HG03558 (cell line): ENCODE measurements around the gene MAML2.
"Not testable (repeated sequence)": the region's sequence is repeated elsewhere in the genome, so short reads cannot be mapped to it uniquely, and the experiment has no call there.

Experiments used
- ATAC-seq: cut with Tn5 transposase; IDR thresholded peaks from one replicate; pipeline ENCODE4 v1.9.1; 2021; ENCODE audit warnings: moderate number of reproducible peaks; ENCODE audit not compliant: unreplicated experiment; ENCODE audit errors: extremely low read depth

The MAML2 gene

DNA sequence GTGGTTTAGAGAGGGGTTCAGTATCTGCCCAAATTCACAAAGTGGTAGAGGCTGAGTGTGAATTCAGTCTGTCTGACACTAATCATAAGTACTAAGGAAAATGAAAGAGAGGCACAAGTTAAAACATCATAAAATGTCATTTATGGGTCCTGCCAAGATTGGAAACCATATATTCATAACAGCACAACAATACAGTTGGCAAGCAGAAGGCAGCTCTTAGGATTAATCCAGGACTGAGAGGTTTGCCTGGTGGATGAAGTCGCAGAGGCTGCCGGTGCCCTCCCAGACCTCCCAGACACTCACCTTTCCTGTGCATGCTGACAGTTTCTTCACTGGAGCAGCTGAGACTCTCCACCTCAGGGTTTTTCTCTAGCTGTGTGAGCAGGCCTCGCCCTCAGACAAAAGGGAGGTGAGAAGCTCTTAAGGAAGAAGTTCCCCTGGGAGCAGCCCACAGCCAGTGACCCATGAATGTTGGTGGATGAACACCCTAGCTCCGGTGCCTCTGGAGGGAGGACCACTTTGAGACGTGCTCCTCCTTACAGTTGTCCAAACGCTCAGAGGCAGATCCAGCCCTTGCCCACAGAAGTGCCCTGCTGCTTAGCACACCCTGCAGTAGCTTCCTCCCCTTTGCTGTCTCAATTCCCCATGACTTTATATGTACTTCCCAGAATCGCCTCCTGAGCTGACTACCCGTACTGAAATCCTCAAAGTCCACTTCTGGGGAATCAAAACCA is 43.7 kb downstream of the MAML2 start:
- ATAC-seq: no peak

- no peak for ATAC-seq
Measured at GRCh38 chr11:96295369-96295768, 47.6 kb downstream of the MAML2 start.

DNA sequence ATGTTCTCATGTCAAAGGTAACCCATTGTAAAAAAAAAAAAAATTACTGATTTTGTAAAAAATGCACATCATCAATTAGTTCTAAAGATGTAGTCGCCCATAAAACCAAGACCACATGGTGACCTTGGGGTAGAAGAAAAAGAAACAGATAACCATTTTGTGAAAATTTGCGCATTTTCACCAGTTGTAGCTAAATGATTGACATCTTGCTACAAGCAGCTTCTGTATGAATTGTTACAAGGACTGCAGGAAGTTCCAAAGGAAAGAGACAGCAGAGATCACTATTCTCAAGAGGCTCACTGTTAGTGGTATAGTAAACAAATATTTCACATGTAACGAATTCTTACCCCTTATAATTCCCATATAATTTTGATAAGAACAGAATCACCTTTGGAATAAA is 48.7 kb downstream of the MAML2 start:
- ATAC-seq: no peak

- ATAC-seq: peak; percentile 85
Measured at GRCh38 chr11:96293598-96294021, 49.4 kb downstream of the MAML2 start.

DNA sequence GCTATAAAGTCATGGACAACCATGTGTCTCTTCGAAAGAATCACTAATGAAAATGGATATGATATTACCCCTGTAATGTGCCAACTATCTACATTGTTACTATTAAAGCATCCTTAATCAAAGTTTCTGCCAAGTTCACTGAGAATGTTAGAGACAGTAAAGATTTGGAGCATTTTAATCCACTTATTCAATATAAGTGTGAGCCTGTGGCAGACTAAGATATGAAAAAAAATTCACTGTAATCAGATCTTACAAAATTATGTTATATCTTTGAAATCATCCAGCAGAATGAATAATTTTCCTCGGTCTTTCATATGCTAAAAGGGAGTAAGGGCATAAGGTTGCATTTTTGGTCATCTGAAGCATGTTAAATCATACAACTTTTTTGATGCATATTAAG is 49.9 kb downstream of the MAML2 start:
- ATAC-seq: no peak

GRCh38 chr11:96292291-96293010 is 50.5 kb downstream of the MAML2 start:
- no peak for ATAC-seq

DNA sequence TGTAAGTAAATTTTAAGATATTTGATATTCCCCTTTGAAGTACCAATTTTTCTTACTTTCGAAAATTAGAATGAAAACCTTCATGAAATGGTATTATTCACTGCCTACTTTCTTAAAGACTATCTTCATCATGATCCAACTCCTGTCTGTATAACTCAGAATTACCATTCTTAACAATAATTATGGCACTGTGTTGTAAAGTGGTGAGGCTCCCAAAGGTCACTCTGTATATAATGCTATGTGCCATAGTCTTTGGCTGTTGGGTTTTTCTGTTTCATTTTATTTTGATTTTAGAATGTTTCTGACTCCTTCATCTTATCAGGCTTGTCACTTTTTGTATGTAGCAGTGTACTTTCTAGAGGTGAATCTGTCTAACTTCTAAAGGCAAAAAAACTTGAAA is 52.4 kb downstream of the MAML2 start:
- no peak for ATAC-seq

GRCh38 chr11:96290031-96290430 is 53.0 kb downstream of the MAML2 start:
- no peak for ATAC-seq

DNA sequence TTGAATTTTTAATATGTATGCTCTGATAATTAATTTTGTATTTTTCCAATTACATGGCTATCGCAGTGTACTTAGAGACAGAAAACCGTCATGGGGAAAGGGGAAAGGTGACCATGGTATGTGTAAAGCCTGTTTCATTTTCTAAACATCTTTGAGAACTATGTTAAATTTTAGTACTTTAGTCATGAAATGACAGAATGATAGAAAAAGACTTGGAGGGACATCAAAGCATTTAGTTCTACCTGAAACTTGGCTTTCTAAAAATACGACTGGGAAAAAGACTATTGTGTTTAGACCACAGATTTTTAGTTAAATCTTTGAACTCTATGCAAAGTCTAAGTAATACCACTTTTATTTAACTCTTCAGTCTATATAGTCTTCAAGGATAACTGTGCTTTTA is 54.1 kb downstream of the MAML2 start:
- no peak for ATAC-seq

GRCh38 chr11:96287822-96288439 is 55.1 kb downstream of the MAML2 start:
- ATAC-seq: no peak

- not testable (repeated sequence) for ATAC-seq
Measured at GRCh38 chr11:96285985-96286384, 57.0 kb downstream of the MAML2 start.

DNA sequence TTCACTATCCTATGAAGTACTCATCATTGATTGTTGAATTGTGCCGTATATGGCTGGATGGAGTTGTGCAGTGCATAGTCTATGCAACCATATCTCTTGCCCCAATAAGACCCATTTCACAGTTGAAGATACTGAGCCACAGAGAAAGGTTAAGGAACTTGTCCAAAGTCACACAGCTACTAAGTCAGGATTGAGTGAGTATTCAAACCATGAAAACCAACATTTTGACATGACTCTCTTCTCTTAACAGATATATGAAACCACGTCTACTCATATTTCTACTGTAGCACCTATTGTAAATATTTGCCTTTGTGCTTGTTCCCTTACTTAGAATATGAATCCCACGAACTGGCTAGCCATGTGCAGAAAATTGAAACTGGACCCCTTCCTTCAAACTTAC is 58.1 kb downstream of the MAML2 start:
- no peak for ATAC-seq

- ATAC-seq: no peak
Measured at GRCh38 chr11:96284401-96284800, 58.6 kb downstream of the MAML2 start.

- ATAC-seq: no peak
Measured at GRCh38 chr11:96282625-96283220, 60.3 kb downstream of the MAML2 start.

- ATAC-seq: no peak
Measured at GRCh38 chr11:96280444-96280843, 62.6 kb downstream of the MAML2 start.

DNA sequence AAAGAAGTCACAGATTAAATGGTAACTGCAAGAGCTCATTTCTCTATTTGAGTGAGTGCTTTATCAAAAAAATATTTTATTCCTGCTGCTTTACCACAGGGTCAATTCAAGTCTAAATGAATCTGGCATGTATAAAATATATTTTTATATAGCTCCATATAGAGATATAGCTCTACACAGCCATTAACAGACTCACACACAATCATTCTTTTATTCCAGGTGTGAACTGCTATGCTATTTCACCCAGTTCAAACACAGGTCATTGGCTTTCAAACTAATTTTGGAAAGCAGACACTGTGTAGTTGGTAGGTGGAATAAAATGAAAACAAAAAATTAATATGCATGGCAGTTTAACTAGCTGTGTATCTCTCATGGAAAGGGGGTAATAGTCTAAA is 63.1 kb downstream of the MAML2 start:
- no peak for ATAC-seq

- no peak for ATAC-seq
Measured at GRCh38 chr11:96279018-96279895, 63.7 kb downstream of the MAML2 start.

- ATAC-seq: no peak
Measured at GRCh38 chr11:96278039-96278897, 64.7 kb downstream of the MAML2 start.

DNA sequence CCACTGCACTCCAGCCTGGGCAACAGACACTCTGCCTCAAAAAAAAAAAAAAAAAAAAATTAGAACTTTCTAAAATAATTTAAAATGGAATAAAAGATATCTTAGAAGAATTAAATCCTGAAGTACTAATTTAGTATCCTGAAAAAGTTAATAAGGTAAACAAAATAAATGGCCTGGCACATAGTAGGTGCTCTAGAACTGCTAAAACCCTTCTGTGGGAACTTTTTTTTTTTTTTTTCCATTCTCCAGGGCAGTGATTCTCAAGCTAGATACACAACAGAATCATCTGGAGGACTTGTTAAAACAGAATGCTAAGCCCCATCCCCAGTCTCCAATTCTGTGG is 65.3 kb downstream of the MAML2 start:
- ATAC-seq: no peak
